Esophagus squamous epithelium (tissue), 5 donors: ENCODE results near the gene RERE. TPM values are rescaled to one million over a fixed set of nuclear protein-coding genes. Genes with fewer than 3 reads are reported as not detected.
"Not testable (repeated sequence)": the region's sequence is repeated elsewhere in the genome, so short reads cannot be mapped to it uniquely, and the experiment has no call there.

Experiments
- DNase-seq: peaks from one replicate; lab custom pipeline; 2025; lab: John Stamatoyannopoulos, UW
- H3K27ac ChIP-seq, 4 donors: fragments of 200-600 bp; sonication (generic); one replicate each; pipeline ENCODE4 v1.5.1; 2016 to 2019; ENCODE audit warnings: mild to moderate bottlenecking in 1 of 4
- H3K27me3 ChIP-seq, 4 donors: fragments of 200-600 bp; sonication (generic); 1 replicate in 3 of 4; 2 replicates in 1 of 4; pipeline versions ENCODE4 v1.5.1 to v1.6.0; 2017 to 2021; ENCODE audit warnings: antibody characterized with exemption in 1 of 4
- H3K36me3 ChIP-seq, 3 donors: fragments of 200-600 bp; sonication (generic); one replicate each; pipeline ENCODE4 v1.5.1; 2016 to 2019
- H3K4me1 ChIP-seq, 3 donors: fragments of 200-600 bp; sonication (generic); one replicate each; pipeline ENCODE4 v1.5.1; 2017 to 2019
- H3K4me3 ChIP-seq, 4 donors: fragments of 200-600 bp; sonication (generic); 1 replicate in 3 of 4; 2 replicates in 1 of 4; pipeline ENCODE4 v1.5.1; 2016 to 2019; ENCODE audit warnings: mild to moderate bottlenecking in 2 of 4, moderate library complexity in 1 of 4
- H3K9me3 ChIP-seq, 3 donors: fragments of 200-600 bp; sonication (generic); one replicate each; pipeline ENCODE4 v1.5.1; 2016 to 2019
- CTCF ChIP-seq, 6 experiments: fragments of 450-650 bp in 4 of 6; fragments of 200-600 bp in 2 of 6; sonication (generic) in 2 of 6; IDR thresholded peaks; one replicate each; pipeline ENCODE4 v1.5.1; 2016 to 2019; ENCODE audit warnings: antibody characterized with exemption in 6 of 6, mild to moderate bottlenecking in 4 of 6, moderate library complexity in 4 of 6
- POLR2A ChIP-seq, 4 donors: fragments of 450-650 bp; IDR thresholded peaks; one replicate each; pipeline ENCODE4 v1.6.1; 2017; ENCODE audit warnings: antibody characterized with exemption in 4 of 4, mild to moderate bottlenecking in 4 of 4, moderate library complexity in 3 of 4
- WGBS, 2 donors: methylation state at CpG; one replicate each; pipeline ENCODE4 v1.1.5; 2018; 5-methylcytosine and 5-hydroxymethylcytosine counted together
- intact Hi-C: fragments of 100-400 bp; cut with DNase I; formaldehyde crosslinking; loops from one replicate; pipeline ENCODE4 v1.15.0; 2022
- total RNA-seq, 4 donors: library from RNA; depleted of rRNA; stranded (reverse); fragments of >200 nt; gene quantifications; one replicate each; pipeline ENCODE4 v1.1.0, GENCODE V29; 2016
- donor health status: DM: yes; HTN: yes; CAD: no.

The RERE gene
- total RNA-seq, 4 donors from 2014 or later = 27.5 to 56.6 (median 32.1) TPM

- Histone ChIP-seq H3K36me3 (peaks cover 0 to 5% (median 0%) of the 10 kb centered on the region in 3 donors), H3K27ac (peak overlapping the region in 3 of 4 donors; percentile 27 to 78 (median 64)), H3K9me3 (no peaks in the 10 kb centered on the region), H3K4me1 (peaks cover 0 to 44% (median 2%) of the 10 kb centered on the region in 3 donors), H3K27me3 (no peaks in the 10 kb centered on the region), H3K4me3 (peak overlapping the region in 1 of 4 donors; percentile 45)
- peak in 4 of 6 experiments; percentile 14 to 23 (median 17) for TF ChIP-seq CTCF (IDR thresholded peaks at IDR 0.05)
- TF ChIP-seq POLR2A (IDR thresholded peaks at IDR 0.05) = no peak
- no peak for DNase-seq
- WGBS, 2 donors = 57 to 69% methylated on average over 14 of the region's 15 CpGs
- intact Hi-C loops = no loop called here
These were observed 219.2 kb downstream of the RERE start for GRCh38 chr1:8598060-8598724.

- peak overlapping the region in 2 of 4 donors; percentile 27 to 64 for H3K27ac ChIP-seq
- no peak for DNase-seq
- peaks cover 0 to 5% (median 0%) of the 10 kb centered on the region in 3 donors for H3K36me3 ChIP-seq
- TF ChIP-seq POLR2A (IDR thresholded peaks at IDR 0.05) (no peak), CTCF (IDR thresholded peaks at IDR 0.05) (no peak)
- intact Hi-C loops = no loop called here
- 56% methylated on average over 4 of the region's 4 CpGs for WGBS, 2 donors
- H3K4me1 ChIP-seq = peaks cover 0 to 45% (median 2%) of the 10 kb centered on the region in 3 donors
- no peaks in the 10 kb centered on the region for H3K9me3 ChIP-seq
- H3K4me3 ChIP-seq = no peak overlapping the region
- no peaks in the 10 kb centered on the region for H3K27me3 ChIP-seq
These were observed 220.0 kb downstream of the RERE start for GRCh38 chr1:8597455-8597854.

- peak overlapping the region in 1 of 4 donors; percentile 27 for H3K27ac ChIP-seq
These were observed 221.5 kb downstream of the RERE start for GRCh38 chr1:8595941-8596340.

GRCh38 chr1:8595332-8595731 lies 222.1 kb downstream of the RERE start:
- Histone ChIP-seq H3K9me3 (no peaks in the 10 kb centered on the region), H3K4me3 (no peak overlapping the region), H3K4me1 (peaks cover 0 to 65% (median 8%) of the 10 kb centered on the region in 3 donors), H3K27ac (no peak overlapping the region), H3K27me3 (no peaks in the 10 kb centered on the region), H3K36me3 (no peaks in the 10 kb centered on the region)
- no peak for TF ChIP-seq POLR2A (IDR thresholded peaks at IDR 0.05)
- no peak for TF ChIP-seq CTCF (IDR thresholded peaks at IDR 0.05)
- intact Hi-C loops = no loop called here
- no peak for DNase-seq

More at GRCh38 chr1:8595941-8596340, 221.5 kb downstream of the RERE start:
- Histone ChIP-seq H3K36me3 (no peaks in the 10 kb centered on the region), H3K27me3 (no peaks in the 10 kb centered on the region), H3K4me3 (no peak overlapping the region), H3K4me1 (peaks cover 0 to 60% (median 2%) of the 10 kb centered on the region in 3 donors), H3K9me3 (no peaks in the 10 kb centered on the region)
- WGBS, 2 donors = 21 to 46% methylated on average over 1 of the region's 1 CpG
- TF ChIP-seq POLR2A (IDR thresholded peaks at IDR 0.05) (no peak), CTCF (IDR thresholded peaks at IDR 0.05) (no peak)
- intact Hi-C loops = no loop called here
- DNase-seq = no peak

GRCh38 chr1:8593292-8593691 lies 224.1 kb downstream of the RERE start:
- DNase-seq, intact Hi-C loops, H3K4me3 ChIP-seq, H3K36me3 ChIP-seq, H3K27ac ChIP-seq, H3K9me3 ChIP-seq, H3K27me3 ChIP-seq: not testable (repeated sequence)
- WGBS, 2 donors = 93 to 94% methylated on average over 3 of the region's 3 CpGs
- peaks cover 0 to 52% (median 6%) of the 10 kb centered on the region in 3 donors for H3K4me1 ChIP-seq
